ENCODE results near the gene FXYD7.
"Not testable (repeated sequence)": the region's sequence is repeated elsewhere in the genome, so short reads cannot be mapped to it uniquely, and the experiment has no call there.

Gene FXYD7

DNA sequence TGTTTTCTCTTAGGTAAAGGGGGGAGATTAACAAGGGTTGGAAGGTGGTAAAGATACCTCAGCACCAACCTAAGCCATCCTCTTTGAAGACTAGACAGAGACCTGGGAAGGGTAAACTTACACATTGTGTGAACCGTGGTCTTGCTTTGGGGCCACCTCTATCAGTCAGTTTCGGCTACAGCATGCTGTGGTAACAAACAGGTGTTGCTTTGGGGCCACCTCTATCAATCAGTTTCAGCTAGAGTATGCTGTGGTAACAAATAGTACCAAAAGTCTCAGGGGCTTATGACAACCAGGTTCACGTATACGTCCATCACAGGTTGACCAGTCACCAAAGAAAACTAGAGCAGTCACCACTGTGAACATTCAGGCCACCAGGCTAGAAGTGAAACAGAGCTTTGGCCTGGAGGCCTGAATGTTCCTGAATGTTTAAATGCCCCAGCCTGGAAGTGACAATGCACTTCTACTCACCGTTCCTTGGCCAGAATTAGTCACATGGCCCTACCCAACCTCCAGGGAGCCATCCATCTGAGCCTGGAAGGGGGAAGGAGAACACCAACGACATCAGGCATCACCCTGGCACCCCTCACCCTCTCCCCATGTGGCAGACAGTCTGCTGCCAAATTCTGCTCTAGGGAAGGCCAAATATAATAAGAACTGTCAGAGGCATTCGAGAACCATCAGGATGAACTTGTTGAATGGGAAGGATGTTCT, 3.8 kb downstream of the FXYD7 start:
- DNase-seq (ENCODE audit: low spot score), result no peak
- TF ChIP-seq, protein P1, sequence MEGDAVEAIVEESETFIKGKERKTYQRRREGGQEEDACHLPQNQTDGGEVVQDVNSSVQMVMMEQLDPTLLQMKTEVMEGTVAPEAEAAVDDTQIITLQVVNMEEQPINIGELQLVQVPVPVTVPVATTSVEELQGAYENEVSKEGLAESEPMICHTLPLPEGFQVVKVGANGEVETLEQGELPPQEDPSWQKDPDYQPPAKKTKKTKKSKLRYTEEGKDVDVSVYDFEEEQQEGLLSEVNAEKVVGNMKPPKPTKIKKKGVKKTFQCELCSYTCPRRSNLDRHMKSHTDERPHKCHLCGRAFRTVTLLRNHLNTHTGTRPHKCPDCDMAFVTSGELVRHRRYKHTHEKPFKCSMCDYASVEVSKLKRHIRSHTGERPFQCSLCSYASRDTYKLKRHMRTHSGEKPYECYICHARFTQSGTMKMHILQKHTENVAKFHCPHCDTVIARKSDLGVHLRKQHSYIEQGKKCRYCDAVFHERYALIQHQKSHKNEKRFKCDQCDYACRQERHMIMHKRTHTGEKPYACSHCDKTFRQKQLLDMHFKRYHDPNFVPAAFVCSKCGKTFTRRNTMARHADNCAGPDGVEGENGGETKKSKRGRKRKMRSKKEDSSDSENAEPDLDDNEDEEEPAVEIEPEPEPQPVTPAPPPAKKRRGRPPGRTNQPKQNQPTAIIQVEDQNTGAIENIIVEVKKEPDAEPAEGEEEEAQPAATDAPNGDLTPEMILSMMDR (IDR thresholded peaks at IDR 0.05; ENCODE audit: extremely low read depth, insufficient read depth, missing control alignments), result no peak
- in situ Hi-C loops (cut with MboI; ENCODE audit: low pct_unique_long_range_greater_than_20kb, low sequenced_read_pairs, unreplicated experiment), result no loop called here

DNA sequence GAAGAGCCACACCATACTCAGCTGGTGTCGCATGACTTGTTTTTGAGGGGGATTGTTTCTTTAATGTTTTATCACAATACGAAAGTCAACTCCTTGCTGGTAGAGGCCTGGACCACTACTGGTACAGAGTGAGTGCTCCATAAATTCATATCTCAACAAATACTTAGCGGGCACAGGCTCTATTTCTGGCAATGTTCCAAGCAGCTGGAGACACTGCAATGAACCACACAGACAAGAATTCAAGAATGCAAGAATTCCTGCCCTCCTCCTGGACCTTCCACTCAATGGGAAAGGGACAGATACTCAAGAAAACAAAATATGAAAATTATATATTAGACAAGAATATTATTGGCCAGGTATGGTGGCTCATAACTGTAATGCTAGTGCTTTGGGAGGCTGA, 6.4 kb downstream of the FXYD7 start:
- in situ Hi-C loops (cut with MboI; ENCODE audit: low pct_unique_long_range_greater_than_20kb, low sequenced_read_pairs, unreplicated experiment), result no loop called here
- TF ChIP-seq, protein P1 (IDR thresholded peaks at IDR 0.05; ENCODE audit: extremely low read depth, insufficient read depth, missing control alignments), result no peak
- no peak for DNase-seq (ENCODE audit: low spot score)

GRCh38 chr19:35150445-35150844, 7.4 kb downstream of the FXYD7 start:
- TF ChIP-seq, protein P1 (IDR thresholded peaks at IDR 0.05; ENCODE audit: extremely low read depth, insufficient read depth, missing control alignments), result no peak
- no peak for DNase-seq (ENCODE audit: low spot score)
- in situ Hi-C loops (cut with MboI; ENCODE audit: low pct_unique_long_range_greater_than_20kb, low sequenced_read_pairs, unreplicated experiment), result no loop called here

DNA sequence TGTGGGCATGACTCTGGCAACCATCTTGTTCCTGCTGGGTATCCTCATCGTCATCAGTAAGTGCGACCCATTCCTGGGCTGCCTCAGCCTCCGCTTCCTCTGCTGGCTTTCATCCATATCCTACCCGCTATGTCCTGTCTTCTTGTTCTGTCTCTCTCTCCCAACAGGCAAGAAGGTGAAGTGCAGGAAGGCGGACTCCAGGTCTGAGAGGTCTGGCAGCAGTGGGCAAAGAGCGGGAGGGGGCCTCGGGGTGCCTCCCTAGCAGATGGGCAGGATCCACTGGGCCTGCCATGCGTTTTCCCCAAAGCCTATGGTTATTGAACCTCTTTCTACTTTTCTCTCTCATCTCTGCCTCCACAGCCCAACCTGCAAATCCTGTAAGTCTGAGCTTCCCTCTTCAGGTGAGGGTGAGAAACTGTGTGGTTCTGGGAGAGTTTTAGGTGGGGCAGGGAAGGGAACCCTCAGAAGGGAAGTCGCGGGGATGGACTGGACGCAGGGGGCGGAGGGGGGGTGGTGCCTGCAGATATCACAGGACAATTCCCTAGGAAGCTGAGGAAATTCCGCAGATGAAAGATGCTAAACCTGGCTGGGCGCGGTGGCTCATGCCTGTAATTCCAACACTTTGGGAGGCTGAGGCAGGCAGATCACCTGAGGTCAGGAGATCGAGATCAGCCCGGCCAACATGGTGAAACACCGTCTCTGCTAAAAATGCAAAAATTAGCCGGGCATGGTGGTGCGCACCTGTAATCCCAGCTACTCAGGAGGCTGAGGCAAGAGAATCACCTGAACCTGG, 8.4 kb downstream of the FXYD7 start:
- DNase-seq (ENCODE audit: low spot score), result no peak
- TF ChIP-seq, protein P1 (IDR thresholded peaks at IDR 0.05; ENCODE audit: extremely low read depth, insufficient read depth, missing control alignments), result no peak
- in situ Hi-C loops (cut with MboI; ENCODE audit: low pct_unique_long_range_greater_than_20kb, low sequenced_read_pairs, unreplicated experiment), result no loop called here

GRCh38 chr19:35153129-35153522, 10.1 kb downstream of the FXYD7 start:
- in situ Hi-C loops (cut with MboI; ENCODE audit: low pct_unique_long_range_greater_than_20kb, low sequenced_read_pairs, unreplicated experiment); DNase-seq (ENCODE audit: low spot score): not testable (repeated sequence)

GRCh38 chr19:35153701-35154524, 10.9 kb downstream of the FXYD7 start:
- TF ChIP-seq, protein P1 (IDR thresholded peaks at IDR 0.05; ENCODE audit: extremely low read depth, insufficient read depth, missing control alignments), result peak; percentile 63
- DNase-seq (ENCODE audit: low spot score), result peak; percentile 79
- in situ Hi-C loops (cut with MboI; ENCODE audit: low pct_unique_long_range_greater_than_20kb, low sequenced_read_pairs, unreplicated experiment), result no loop called here

Measured in GM13977 (cell line).